IMR-90 (cell line): Measurements from ENCODE around the gene POU2F1. TPM values are rescaled to one million over a fixed set of nuclear protein-coding genes. Genes with fewer than 3 reads are reported as not detected.

ENCODE experiments used
- ATAC-seq: fragments of 200-7000 bp; cut with Tn5 transposase; 2 replicates; pipeline ENCODE4 v1.9.1; 2020; ENCODE audit warnings: low read depth, mild to moderate bottlenecking, moderate library complexity
- BruUV-seq: library from RNA; stranded (reverse); fragments of 400-500 nt; replicated peaks from 2 replicates; lab custom pipeline; 2021; lab: Mats Ljungman, UMichigan
- CTCF ChIA-PET: fragments of 300-600 bp; formaldehyde crosslinking; extraction: SDS; loops from one replicate; lab custom pipeline; 2021; ENCODE audit warnings: antibody characterized with exemption; lab: Yijun Ruan, JAX
- POLR2A ChIA-PET: fragments of 300-600 bp; sonication (Branson Sonifier 250); formaldehyde crosslinking; loops from one replicate; lab custom pipeline; 2022; ENCODE audit warnings: antibody characterized with exemption; ENCODE audit not compliant: unreplicated experiment; lab: Charles Lee
- DNase-seq: peaks from one replicate; pipeline ENCODE4 v3.0.0; 2013
- H2AFZ ChIP-seq: replicated peaks from 2 replicates; pipeline ENCODE3; 2013; ENCODE audit warnings: low read length, mild to moderate bottlenecking; ENCODE audit not compliant: poor library complexity
- H2AK5ac ChIP-seq: 2 replicates; pipeline ENCODE4 v1.6.1; 2013; ENCODE audit warnings: low read depth, low read length, inconsistent platforms
- H2AK9ac ChIP-seq: replicated peaks from 2 replicates; pipeline ENCODE3; 2013; ENCODE audit warnings: mild to moderate bottlenecking, low read depth, low read length, moderate library complexity; ENCODE audit not compliant: poor library complexity
- H2BK120ac ChIP-seq: 2 replicates; pipeline ENCODE4 v1.6.1; 2013; ENCODE audit warnings: low read depth, low read length, inconsistent platforms
- H2BK15ac ChIP-seq: 3 replicates; pipeline ENCODE4 v1.6.1; 2013; ENCODE audit warnings: low read depth, low read length, inconsistent platforms
- H2BK20ac ChIP-seq: 2 replicates; pipeline ENCODE4 v1.6.1; 2013; ENCODE audit warnings: low read depth, mild to moderate bottlenecking, inconsistent platforms, low read length, moderate library complexity
- H2BK5ac ChIP-seq: 2 replicates; pipeline ENCODE4 v1.6.1; 2013; ENCODE audit warnings: mild to moderate bottlenecking, low read depth, low read length, inconsistent platforms; ENCODE audit not compliant: poor library complexity, severe bottlenecking
- H3K14ac ChIP-seq: replicated peaks from 2 replicates; pipeline ENCODE4 v1.6.1; 2013; ENCODE audit warnings: low read depth, low read length, inconsistent platforms
- H3K18ac ChIP-seq: 2 replicates; pipeline ENCODE4 v1.6.1; 2013; ENCODE audit warnings: low read depth, low read length, control low read depth
- H3K23ac ChIP-seq: 2 replicates; pipeline ENCODE4 v1.6.1; 2013; ENCODE audit warnings: low read depth, low read length, inconsistent platforms
- H3K27ac ChIP-seq: 2 replicates; pipeline ENCODE4 v1.5.1; 2013; ENCODE audit warnings: mild to moderate bottlenecking, control low read depth, low read length; ENCODE audit not compliant: insufficient read depth
- H3K27me3 ChIP-seq: 2 replicates; pipeline ENCODE4 v1.6.1; 2013; ENCODE audit warnings: low read length; ENCODE audit not compliant: control insufficient read depth, insufficient read depth
- H3K36me3 ChIP-seq: 2 replicates; pipeline ENCODE4 v1.6.1; 2013; ENCODE audit warnings: low read length, mixed read lengths; ENCODE audit not compliant: control insufficient read depth, insufficient read depth
- H3K4ac ChIP-seq: 2 replicates; pipeline ENCODE4 v1.6.1; 2013; ENCODE audit warnings: low read depth, low read length, inconsistent platforms
- H3K4me1 ChIP-seq: 2 replicates; pipeline ENCODE4 v1.6.1; 2013; ENCODE audit warnings: low read length, mixed read lengths; ENCODE audit not compliant: control insufficient read depth, insufficient read depth
- H3K4me2 ChIP-seq: 2 replicates; pipeline ENCODE4 v1.6.1; 2013; ENCODE audit warnings: low read depth, mild to moderate bottlenecking, control low read depth, low read length, moderate library complexity
- H3K4me3 ChIP-seq: 2 replicates; pipeline ENCODE4 v1.5.1; 2013; ENCODE audit warnings: low read depth, mild to moderate bottlenecking, control low read depth, low read length, moderate library complexity; ENCODE audit not compliant: insufficient read depth
- H3K56ac ChIP-seq: 2 replicates; pipeline ENCODE4 v1.6.1; 2013; ENCODE audit warnings: low read length, inconsistent platforms; ENCODE audit not compliant: insufficient read depth; ENCODE audit errors: extremely low read depth
- H3K79me1 ChIP-seq, 2 experiments: 2 replicates each; pipeline ENCODE4 v1.6.1; 2013; ENCODE audit warnings: low read length in 2 of 2, inconsistent platforms in 1 of 2, low read depth in 1 of 2
- H3K9ac ChIP-seq: 2 replicates; pipeline ENCODE4 v1.6.1; 2013; ENCODE audit warnings: low read depth, low read length, control low read depth
- H3K9me1 ChIP-seq: 2 replicates; pipeline ENCODE4 v1.6.1; 2013; ENCODE audit warnings: low read length, inconsistent platforms; ENCODE audit not compliant: insufficient read depth
- H3K9me3 ChIP-seq: 2 replicates; pipeline ENCODE4 v1.6.1; 2013; ENCODE audit warnings: low read length; ENCODE audit not compliant: control insufficient read depth, insufficient read depth
- H4K20me1 ChIP-seq: 2 replicates; pipeline ENCODE4 v1.6.1; 2013; ENCODE audit warnings: low read length, inconsistent platforms; ENCODE audit not compliant: insufficient read depth
- H4K5ac ChIP-seq: 2 replicates; pipeline ENCODE4 v1.6.1; 2013; ENCODE audit warnings: mild to moderate bottlenecking, low read depth, low read length, control low read depth
- H4K8ac ChIP-seq, 2 experiments: 2 replicates each; pipeline ENCODE4 v1.6.1; 2013; ENCODE audit warnings: low read depth in 2 of 2, low read length in 2 of 2, control low read depth in 1 of 2, inconsistent platforms in 1 of 2
- H4K91ac ChIP-seq: 2 replicates; pipeline ENCODE4 v1.6.1; 2013; ENCODE audit warnings: low read depth, low read length, inconsistent platforms; ENCODE audit not compliant: insufficient read depth
- MAZ ChIP-seq: IDR thresholded peaks from 2 replicates; pipeline ENCODE4 v1.6.1; 2012; ENCODE audit warnings: low read depth, mild to moderate bottlenecking, low read length, improper control_type of control experiment, moderate library complexity, borderline replicate concordance
- POLR2A ChIP-seq: IDR thresholded peaks from 2 replicates; pipeline ENCODE4 v1.6.1; 2012; ENCODE audit warnings: mild to moderate bottlenecking, low read depth, low read length
- RCOR1 ChIP-seq: IDR thresholded peaks from 2 replicates; pipeline ENCODE4 v1.6.1; 2012; ENCODE audit warnings: mild to moderate bottlenecking, low read length, improper control_type of control experiment; ENCODE audit not compliant: insufficient replicate concordance
- SMC3 ChIP-seq: fragments of 150-350 bp; IDR thresholded peaks from 2 replicates; pipeline ENCODE4 v1.6.1; 2016; ENCODE audit warnings: low read depth, mild to moderate bottlenecking, antibody characterized with exemption, low read length, moderate library complexity
- USF2 ChIP-seq: fragments of 150-350 bp; IDR thresholded peaks from 2 replicates; pipeline ENCODE4 v1.6.1; 2017; ENCODE audit warnings: mild to moderate bottlenecking, antibody characterized with exemption, low read length, low read depth
- WGBS, 2 experiments: methylation state at CpG; one replicate each; pipeline versions ENCODE4 v1.1.5 to v1.1.7; 2013; ENCODE audit warnings: missing lambda C conversion rate in 2 of 2; ENCODE audit not compliant: insufficient read length in 1 of 2; ENCODE audit errors: extremely low coverage in 2 of 2; 5-methylcytosine and 5-hydroxymethylcytosine counted together
- dilution Hi-C: fragments of 300-500 bp; cut with HindIII; formaldehyde crosslinking; loops from one replicate; pipeline ENCODE4 v1.14.3; 2018; ENCODE audit warnings: low sequenced_read_pairs; ENCODE audit not compliant: unreplicated experiment
- in situ Hi-C: fragments of 300-500 bp; cut with MboI; formaldehyde crosslinking; loops from 3 replicates; pipeline ENCODE4 v1.14.3; 2019; ENCODE audit warnings: low sequenced_read_pairs, inconsistent platforms, mixed read lengths
- intact Hi-C: fragments of 100-400 bp; cut with micrococcal nuclease; formaldehyde crosslinking; loops from 2 replicates; pipeline ENCODE4 v1.10.0; 2022
- polyA plus RNA-seq, 3 experiments: library from polyadenylated mRNA; depleted of rRNA; stranded (reverse); fragments of >200 nt; gene quantifications; 2 replicates each; pipeline ENCODE4 v1.2.3, GENCODE V29; 2012; ENCODE audit warnings: low replicate concordance in 1 of 3
- total RNA-seq: library from RNA; depleted of rRNA; stranded (reverse); fragments of >200 nt; gene quantifications from 2 replicates; pipeline ENCODE4 v1.2.3, GENCODE V29; 2012

POU2F1 gene
- total and polyA plus RNA-seq, 2 of the 4 experiments (the other 2 are of a cell fraction) = 1.2 to 3.4 TPM

GRCh38 chr1:167447521-167448136, 226.9 kb downstream of the POU2F1 start:
- Histone ChIP-seq H3K56ac (no peak overlapping the region), H3K4me2 (no peak overlapping the region), H3K23ac (no peak overlapping the region), H3K4me1 (no peaks in the 10 kb centered on the region), H2BK120ac (no peak overlapping the region), H2BK5ac (no peak overlapping the region), H3K27ac (no peak overlapping the region), H3K79me1 (no peaks in the 10 kb centered on the region), H4K20me1 (no peaks in the 10 kb centered on the region), H2BK20ac (no peak overlapping the region), H2AK9ac (no peak overlapping the region), H2BK15ac (no peak overlapping the region), H4K91ac (no peak overlapping the region), H3K4ac (no peak overlapping the region), H3K9me1 (no peaks in the 10 kb centered on the region), H4K5ac (no peak overlapping the region), H2AFZ (no peak overlapping the region), H3K4me3 (no peak overlapping the region), H3K36me3 (no peaks in the 10 kb centered on the region), H3K9ac (no peak overlapping the region), H3K9me3 (no peaks in the 10 kb centered on the region), H2AK5ac (no peak overlapping the region), H4K8ac (no peak overlapping the region), H3K18ac (no peak overlapping the region), H3K14ac (no peak overlapping the region), H3K27me3 (peaks cover 22% of the 10 kb centered on the region)
- TF ChIP-seq SMC3 (no peak), USF2 (no peak), MAZ (no peak), POLR2A (no peak), RCOR1 (no peak)
- ChIA-PET CTCF (interaction anchor here (1.2 kb wide), 1 partner anchor 180 kb away, joined by 7 read pairs; no protein-coding TSS in a partner anchor), POLR2A (no interaction called here)
- in situ Hi-C loops (loop anchor here (5.0 kb wide), 1 partner anchor 380 kb away; no protein-coding TSS in a partner anchor), intact Hi-C loops (no loop called here), dilution Hi-C loops (loop anchor here (25.0 kb wide), 1 partner anchor 185 kb away; no protein-coding TSS in a partner anchor)
- 48% methylated on average over 3 of the region's 10 CpGs; no CpG with 5 or more reads in 1 of the 2 experiments for WGBS, 2 experiments
- ATAC-seq (no peak), DNase-seq (no peak)
- no TSS peak for BruUV-seq
